ENCODE measurements around the gene POLL.

POLL gene

GRCh38 chr10:101572126-101572525 lies 15.9 kb downstream of the POLL start:
- no peak for DNase-seq (ENCODE audit: low read depth, low spot score)
- no peak for TF ChIP-seq CTCF (IDR thresholded peaks at IDR 0.05; ENCODE audit: insufficient read depth, low read length, missing control alignments)
- no peak overlapping the region for H3K4me3 ChIP-seq (ENCODE audit: low read depth, low read length)
- ChIA-PET POLR2A (no interaction called here), CTCF (interaction anchor here (2.1 to 9.6 kb wide), 8 partner anchors 11 to 411 kb away, joined by 9 to 281 read pairs (median 31); partner anchors contain the start of genes DPCD and POLL)

DNA sequence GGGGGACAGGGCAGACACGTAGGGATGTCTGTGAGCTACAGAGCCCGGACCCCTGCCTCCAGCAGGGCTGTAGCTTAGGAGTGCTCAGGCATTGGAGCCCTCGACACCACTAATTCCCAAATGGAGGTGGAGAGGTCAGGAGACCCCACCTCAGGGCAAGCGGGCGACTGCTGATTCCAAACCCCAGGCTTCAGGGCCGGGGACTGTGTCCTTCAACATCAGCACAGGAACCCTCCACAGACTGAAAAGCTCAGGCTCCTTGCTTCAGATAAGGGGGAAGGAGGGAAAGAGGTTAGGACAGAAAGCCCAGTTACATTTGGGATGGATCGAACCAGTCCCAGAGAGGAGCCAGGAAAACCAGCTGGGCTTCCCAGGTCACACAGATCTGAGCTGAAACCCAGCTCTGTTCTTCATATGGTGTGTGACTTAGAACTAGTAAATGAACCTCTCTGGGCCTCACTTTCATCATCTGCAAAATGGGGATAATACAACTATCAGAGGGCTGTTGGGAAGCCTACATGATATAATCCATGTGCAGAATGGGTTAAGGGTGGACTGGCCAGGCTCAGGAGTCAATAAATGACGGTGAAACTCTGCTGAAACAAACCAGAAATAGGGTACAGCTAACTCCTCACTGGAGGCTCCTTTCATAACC lies 16.7 kb downstream of the POLL start:
- no peak for DNase-seq (ENCODE audit: low read depth, low spot score)
- H3K4me3 ChIP-seq (ENCODE audit: low read depth, low read length): peak overlapping the region; percentile 72; the same call in 1 of the 2 replicates
- TF ChIP-seq CTCF (IDR thresholded peaks at IDR 0.05; ENCODE audit: insufficient read depth, low read length, missing control alignments): no peak
- CTCF ChIA-PET: interaction anchor here (0.8 to 9.6 kb wide), 33 partner anchors 12 to 503 kb away, joined by 3 to 281 read pairs (median 4); partner anchors contain the start of genes DPCD and POLL
- POLR2A ChIA-PET: no interaction called here

DNA sequence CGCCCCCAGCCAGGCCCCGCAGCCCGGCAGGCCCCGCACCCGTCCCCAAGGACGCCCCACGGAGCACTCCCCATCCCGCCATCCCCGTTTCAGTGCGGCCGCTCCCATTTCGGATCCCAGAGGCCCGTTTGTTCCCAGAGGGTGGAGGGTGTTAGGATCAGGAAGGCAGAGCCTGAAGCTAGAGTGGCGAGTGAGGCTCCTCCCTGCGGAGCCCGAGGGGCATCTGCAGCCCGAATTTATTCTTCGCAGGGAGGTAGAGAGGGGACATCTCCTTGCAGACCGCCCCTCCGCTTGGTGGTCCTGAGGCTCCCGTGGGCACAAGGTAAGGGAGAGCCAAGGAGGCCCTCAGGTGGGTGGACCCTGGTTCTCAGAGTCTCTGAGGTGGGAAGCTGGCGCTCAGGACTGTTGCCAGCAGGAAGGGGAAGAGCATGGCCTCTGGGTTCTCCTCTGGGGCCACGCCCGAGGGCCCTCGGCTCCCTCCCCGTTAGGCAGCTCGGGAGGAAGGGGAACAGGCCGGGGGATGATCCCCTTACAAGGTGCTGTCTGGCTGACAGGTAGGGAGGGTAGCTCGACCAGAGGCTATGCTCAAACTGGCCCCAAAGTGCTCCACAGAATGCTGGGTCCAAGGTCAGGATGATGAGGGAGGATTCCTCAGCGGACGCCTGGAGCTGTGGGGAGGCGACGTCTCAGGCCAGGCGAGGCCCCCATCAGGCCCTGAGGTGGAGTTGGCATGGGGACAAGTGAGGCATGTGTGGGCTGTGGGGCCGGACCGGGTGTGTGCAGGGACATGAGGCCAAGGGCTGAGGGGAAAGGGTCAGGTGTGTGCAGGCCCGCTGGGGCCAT lies 17.4 kb downstream of the POLL start:
- TF ChIP-seq CTCF (IDR thresholded peaks at IDR 0.05; ENCODE audit: insufficient read depth, low read length, missing control alignments): no peak
- no peak for DNase-seq (ENCODE audit: low read depth, low spot score)
- H3K4me3 ChIP-seq (ENCODE audit: low read depth, low read length): peak overlapping the region; percentile 72
- ChIA-PET POLR2A (interaction anchor here (1.7 kb wide), 1 partner anchor 212 kb away, joined by 3 read pairs; no protein-coding TSS in a partner anchor), CTCF (interaction anchor here (0.6 to 9.6 kb wide), 46 partner anchors 12 to 519 kb away, joined by 3 to 281 read pairs (median 4); partner anchors contain the start of genes DPCD and POLL)

DNA sequence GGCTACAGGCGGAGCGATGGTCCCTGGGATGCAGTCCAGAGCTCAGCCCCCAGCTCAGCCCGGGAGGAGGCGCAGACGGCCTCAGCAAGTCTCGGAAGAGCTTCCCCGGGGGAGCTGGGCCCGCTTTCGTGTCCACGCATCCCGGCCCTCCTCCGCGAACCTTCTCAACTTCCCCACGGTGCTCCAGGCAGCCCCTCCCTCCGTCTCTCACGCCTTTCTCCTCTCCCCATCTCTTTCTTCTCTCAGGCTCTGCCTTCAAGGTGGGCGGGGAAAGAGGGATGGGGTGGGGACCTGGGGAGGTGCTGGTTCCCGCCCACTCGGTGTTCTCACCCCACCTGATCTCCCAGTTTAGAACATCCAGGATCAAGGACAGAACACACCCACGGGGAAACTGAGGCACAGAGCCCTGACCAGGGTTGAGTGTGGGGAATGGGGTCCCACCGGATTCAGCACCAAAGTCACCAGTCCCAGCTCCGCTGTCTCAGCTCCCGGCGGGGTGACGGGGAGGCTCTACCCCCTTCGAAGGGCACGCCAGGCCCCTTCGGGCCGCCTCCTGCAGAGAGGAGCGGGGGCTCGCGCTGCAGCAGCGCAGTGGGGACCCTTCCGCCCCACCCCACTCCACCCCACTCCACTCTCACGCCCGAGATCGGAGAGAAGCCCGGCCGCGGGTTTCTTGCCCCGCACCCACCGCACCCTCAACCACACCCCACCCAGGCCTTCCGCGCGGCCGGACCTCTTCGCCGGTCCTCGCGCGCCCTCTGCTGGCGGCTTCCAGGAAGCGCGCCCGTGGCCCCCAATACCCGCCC lies 18.2 kb downstream of the POLL start:
- TF ChIP-seq CTCF (IDR thresholded peaks at IDR 0.05; ENCODE audit: insufficient read depth, low read length, missing control alignments): peak; percentile 92
- H3K4me3 ChIP-seq (ENCODE audit: low read depth, low read length): peak overlapping the region; percentile 72
- no peak for DNase-seq (ENCODE audit: low read depth, low spot score)
- ChIA-PET CTCF (interaction anchor here (0.6 to 9.6 kb wide), 39 partner anchors 11 to 518 kb away, joined by 3 to 281 read pairs (median 4); partner anchors contain the start of genes DPCD and POLL), POLR2A (interaction anchor here (1.7 kb wide), 1 partner anchor 212 kb away, joined by 3 read pairs; no protein-coding TSS in a partner anchor)

- ChIA-PET POLR2A (interaction anchor here (1.7 kb wide), 1 partner anchor 213 kb away, joined by 3 read pairs; no protein-coding TSS in a partner anchor), CTCF (interaction anchor here (0.6 to 9.6 kb wide), 25 partner anchors 11 to 473 kb away, joined by 3 to 281 read pairs (median 5); partner anchors contain the start of genes DPCD and POLL)
- H3K4me3 ChIP-seq (ENCODE audit: low read depth, low read length): no peak overlapping the region
- no peak for TF ChIP-seq CTCF (IDR thresholded peaks at IDR 0.05; ENCODE audit: insufficient read depth, low read length, missing control alignments)
- DNase-seq (ENCODE audit: low read depth, low spot score): no peak
These were observed 18.8 kb downstream of the POLL start for GRCh38 chr10:101569323-101569621.

Data from AG04449 (cell line).